ENCODE measurements around the gene REEP3.
A peak's percentile ranks its signal among the peaks of the same experiment; 100 is the strongest.

Gene REEP3

GRCh38 chr10:63624701-63625100 lies 103.5 kb downstream of the REEP3 start:
- Histone ChIP-seq H3K9ac (ENCODE audit: low read depth, low read length, poor library complexity, severe bottlenecking) (no peak overlapping the region), H3K9me3 (ENCODE audit: insufficient read depth, low read depth, low read length) (no peaks in the 10 kb centered on the region), H3K27me3 (ENCODE audit: insufficient read depth, low read length, poor library complexity, severe bottlenecking) (no peaks in the 10 kb centered on the region), H3K79me2 (ENCODE audit: insufficient read depth, low read length) (no peaks in the 10 kb centered on the region), H3K4me3 (ENCODE audit: low read length, poor library complexity, severe bottlenecking) (no peak overlapping the region), H3K4me1 (ENCODE audit: insufficient read depth, low read length, poor library complexity, severe bottlenecking) (peaks cover 18% of the 10 kb centered on the region), H2AFZ (ENCODE audit: low read length) (no peak overlapping the region), H3K36me3 (ENCODE audit: insufficient read depth, low read length) (no peaks in the 10 kb centered on the region), H4K20me1 (ENCODE audit: insufficient read depth, low read length, poor library complexity, severe bottlenecking) (no peaks in the 10 kb centered on the region), H3K4me2 (ENCODE audit: low read depth, low read length, poor library complexity, severe bottlenecking) (no peak overlapping the region), H3K9me2 (replicated peaks; ENCODE audit: low read depth, low read length) (no peaks in the 10 kb centered on the region), H3F3A (ENCODE audit: low read depth) (peaks cover 2% of the 10 kb centered on the region)
- TF ChIP-seq CTCF (conservative IDR thresholded peaks at IDR 0.05; ENCODE audit: low read length) (no peak), EZH2phosphoT487 (IDR thresholded peaks at IDR 0.05; ENCODE audit: borderline replicate concordance) (no peak)

- Histone ChIP-seq H3K4me2 (ENCODE audit: low read depth, low read length, poor library complexity, severe bottlenecking) (peak overlapping the region; percentile 88), H3K9ac (ENCODE audit: low read depth, low read length, poor library complexity, severe bottlenecking) (no peak overlapping the region)
- TF ChIP-seq CTCF (conservative IDR thresholded peaks at IDR 0.05; ENCODE audit: low read length) (no peak), EZH2phosphoT487 (IDR thresholded peaks at IDR 0.05; ENCODE audit: borderline replicate concordance) (no peak)
These were observed 106.2 kb downstream of the REEP3 start for GRCh38 chr10:63627396-63627795.

GRCh38 chr10:63627881-63628296 lies 106.7 kb downstream of the REEP3 start:
- TF ChIP-seq CTCF (conservative IDR thresholded peaks at IDR 0.05; ENCODE audit: low read length), result no peak
- TF ChIP-seq EZH2phosphoT487 (IDR thresholded peaks at IDR 0.05; ENCODE audit: borderline replicate concordance), result no peak
- no peaks in the 10 kb centered on the region for H3K36me3 ChIP-seq (ENCODE audit: insufficient read depth, low read length)
- peak overlapping the region; percentile 75 for H3K9ac ChIP-seq (ENCODE audit: low read depth, low read length, poor library complexity, severe bottlenecking)
- H3K79me2 ChIP-seq (ENCODE audit: insufficient read depth, low read length), result no peaks in the 10 kb centered on the region
- H4K20me1 ChIP-seq (ENCODE audit: insufficient read depth, low read length, poor library complexity, severe bottlenecking), result no peaks in the 10 kb centered on the region
- H3K4me1 ChIP-seq (ENCODE audit: insufficient read depth, low read length, poor library complexity, severe bottlenecking), result peaks cover 27% of the 10 kb centered on the region
- H3K9me2 ChIP-seq (replicated peaks; ENCODE audit: low read depth, low read length), result no peaks in the 10 kb centered on the region
- H2AFZ ChIP-seq (ENCODE audit: low read length), result no peak overlapping the region
- peak overlapping the region; percentile 77 for H3K4me3 ChIP-seq (ENCODE audit: low read length, poor library complexity, severe bottlenecking)
- H3K9me3 ChIP-seq (ENCODE audit: insufficient read depth, low read depth, low read length), result no peaks in the 10 kb centered on the region
- peak overlapping the region; percentile 88 for H3K4me2 ChIP-seq (ENCODE audit: low read depth, low read length, poor library complexity, severe bottlenecking)
- H3K27me3 ChIP-seq (ENCODE audit: insufficient read depth, low read length, poor library complexity, severe bottlenecking), result no peaks in the 10 kb centered on the region
- peaks cover 5% of the 10 kb centered on the region for H3F3A ChIP-seq (ENCODE audit: low read depth)

More at GRCh38 chr10:63627396-63627795, 106.2 kb downstream of the REEP3 start:
- H3F3A ChIP-seq (ENCODE audit: low read depth), result peaks cover 5% of the 10 kb centered on the region
- no peaks in the 10 kb centered on the region for H3K27me3 ChIP-seq (ENCODE audit: insufficient read depth, low read length, poor library complexity, severe bottlenecking)
- H2AFZ ChIP-seq (ENCODE audit: low read length), result no peak overlapping the region
- no peaks in the 10 kb centered on the region for H3K36me3 ChIP-seq (ENCODE audit: insufficient read depth, low read length)
- H4K20me1 ChIP-seq (ENCODE audit: insufficient read depth, low read length, poor library complexity, severe bottlenecking), result no peaks in the 10 kb centered on the region
- H3K4me3 ChIP-seq (ENCODE audit: low read length, poor library complexity, severe bottlenecking), result no peak overlapping the region
- H3K79me2 ChIP-seq (ENCODE audit: insufficient read depth, low read length), result no peaks in the 10 kb centered on the region
- no peaks in the 10 kb centered on the region for H3K9me2 ChIP-seq (replicated peaks; ENCODE audit: low read depth, low read length)
- H3K9me3 ChIP-seq (ENCODE audit: insufficient read depth, low read depth, low read length), result no peaks in the 10 kb centered on the region
- peaks cover 27% of the 10 kb centered on the region for H3K4me1 ChIP-seq (ENCODE audit: insufficient read depth, low read length, poor library complexity, severe bottlenecking)

All from Loucy (cell line).